D721Med (cell line): ENCODE results near the gene DCANP1.
A peak's percentile ranks its signal among the peaks of the same experiment; 100 is the strongest.

Source experiments
- DNase-seq: peaks from one replicate; pipeline ENCODE4 v3.0.0; 2011; ENCODE audit warnings: low spot score; ENCODE audit not compliant: insufficient read length
- FAIRE-seq: peaks from 2 replicates; lab custom pipeline; 2011; peaks lifted over from hg19 to GRCh38; lab: Jason Lieb, UNC
- TF ChIP-seq, protein P1 (sequence below): IDR thresholded peaks from 2 replicates; pipeline ENCODE4 v1.5.1; 2012; ENCODE audit warnings: mild to moderate bottlenecking, control low read depth; ENCODE audit not compliant: insufficient read depth; ENCODE audit errors: missing control alignments

DCANP1 gene

DNA sequence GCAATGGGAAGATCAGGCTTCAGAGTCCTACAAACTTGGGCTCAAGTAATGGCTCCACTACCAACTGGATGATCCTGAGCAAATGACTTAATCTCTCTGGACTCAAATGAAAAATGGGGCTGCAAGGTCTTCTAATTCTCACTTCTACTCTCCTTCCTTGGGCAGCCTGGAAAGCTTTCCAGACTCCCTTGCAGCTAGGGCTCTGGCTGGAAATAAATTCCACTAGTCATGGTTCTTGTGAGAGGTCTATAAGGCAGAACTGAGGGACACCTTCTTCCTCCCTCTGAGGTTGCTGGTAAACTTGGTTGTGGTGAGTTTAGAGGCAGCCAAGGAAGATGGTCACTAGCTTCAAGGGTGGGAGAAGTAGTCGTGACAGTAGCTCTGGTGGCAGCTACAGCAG is 18.6 kb downstream of the DCANP1 start:
- no peak for FAIRE-seq

DNA sequence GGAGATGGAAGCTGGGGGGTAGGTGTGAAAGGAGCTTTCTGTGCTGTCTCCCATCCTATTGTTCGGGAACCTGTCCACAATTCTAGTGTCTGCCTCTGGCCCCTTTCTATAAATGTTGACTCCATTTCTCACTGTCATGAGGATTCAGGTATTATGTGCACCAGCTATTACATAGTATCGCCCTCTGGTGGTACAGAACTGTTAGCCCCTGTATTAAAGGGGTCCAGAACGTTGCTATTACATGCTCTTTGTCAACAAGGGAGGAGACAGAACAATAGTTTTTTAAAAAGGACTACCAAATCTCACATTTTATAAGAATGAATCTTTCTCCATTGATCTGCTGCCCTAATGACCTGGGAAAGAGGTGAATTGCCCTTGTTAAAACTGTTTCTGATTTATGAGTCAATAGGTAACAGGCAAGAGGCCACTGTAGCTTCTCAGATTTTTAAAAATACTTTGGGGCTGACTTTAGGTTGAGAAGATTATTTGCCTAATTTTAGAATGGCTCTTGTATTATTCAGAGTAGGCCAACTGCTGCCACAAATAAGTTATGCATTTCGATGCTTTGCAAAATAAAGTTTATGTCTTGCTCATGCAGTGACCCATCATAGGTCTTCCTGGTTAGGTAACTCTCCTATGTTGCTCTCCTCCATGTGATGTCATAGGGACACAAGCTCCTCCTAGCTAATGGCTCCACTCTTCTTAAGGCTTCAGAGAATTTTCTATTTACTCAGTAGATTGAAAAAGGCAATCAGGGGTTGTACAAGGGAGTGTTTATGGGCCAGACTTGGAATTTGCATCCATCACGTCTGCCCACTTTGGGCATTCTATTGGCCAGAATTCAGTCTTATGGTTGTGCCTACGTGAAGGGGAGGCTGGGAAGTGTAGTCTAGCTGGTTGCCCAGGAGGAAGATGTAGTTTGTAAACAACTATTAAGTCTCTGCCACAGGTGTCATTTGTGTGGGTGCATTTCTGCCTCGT is 20.8 kb downstream of the DCANP1 start:
- DNase-seq: no peak
- peak; percentile 77 for FAIRE-seq
- TF ChIP-seq, protein P1, sequence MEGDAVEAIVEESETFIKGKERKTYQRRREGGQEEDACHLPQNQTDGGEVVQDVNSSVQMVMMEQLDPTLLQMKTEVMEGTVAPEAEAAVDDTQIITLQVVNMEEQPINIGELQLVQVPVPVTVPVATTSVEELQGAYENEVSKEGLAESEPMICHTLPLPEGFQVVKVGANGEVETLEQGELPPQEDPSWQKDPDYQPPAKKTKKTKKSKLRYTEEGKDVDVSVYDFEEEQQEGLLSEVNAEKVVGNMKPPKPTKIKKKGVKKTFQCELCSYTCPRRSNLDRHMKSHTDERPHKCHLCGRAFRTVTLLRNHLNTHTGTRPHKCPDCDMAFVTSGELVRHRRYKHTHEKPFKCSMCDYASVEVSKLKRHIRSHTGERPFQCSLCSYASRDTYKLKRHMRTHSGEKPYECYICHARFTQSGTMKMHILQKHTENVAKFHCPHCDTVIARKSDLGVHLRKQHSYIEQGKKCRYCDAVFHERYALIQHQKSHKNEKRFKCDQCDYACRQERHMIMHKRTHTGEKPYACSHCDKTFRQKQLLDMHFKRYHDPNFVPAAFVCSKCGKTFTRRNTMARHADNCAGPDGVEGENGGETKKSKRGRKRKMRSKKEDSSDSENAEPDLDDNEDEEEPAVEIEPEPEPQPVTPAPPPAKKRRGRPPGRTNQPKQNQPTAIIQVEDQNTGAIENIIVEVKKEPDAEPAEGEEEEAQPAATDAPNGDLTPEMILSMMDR: peak; percentile 79

More for the DNA sequence above, 18.6 kb downstream of the DCANP1 start:
- no peak for DNase-seq
- TF ChIP-seq, protein P1: no peak

DNA sequence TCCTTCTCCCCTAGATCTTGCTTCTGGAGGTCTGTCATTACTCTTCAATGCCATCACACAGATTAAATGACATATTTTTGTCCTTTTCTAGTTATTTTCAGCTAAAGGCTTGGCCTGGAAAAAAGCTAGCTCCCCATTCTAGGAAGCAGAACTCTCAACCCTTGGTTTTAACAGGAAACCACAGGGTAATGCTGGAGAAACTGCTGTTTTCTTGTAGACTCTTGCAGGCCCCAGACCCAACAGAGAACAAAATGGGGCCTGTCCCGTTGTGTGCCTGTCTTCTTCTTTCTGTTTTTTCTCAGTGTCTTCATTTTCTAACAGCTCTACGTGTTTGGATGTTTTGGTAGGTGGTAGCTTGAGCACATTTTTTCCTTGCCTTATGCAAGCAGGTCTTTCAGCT is 21.5 kb downstream of the DCANP1 start:
- TF ChIP-seq, protein P1: no peak
- FAIRE-seq (no peak), DNase-seq (no peak)

DNA sequence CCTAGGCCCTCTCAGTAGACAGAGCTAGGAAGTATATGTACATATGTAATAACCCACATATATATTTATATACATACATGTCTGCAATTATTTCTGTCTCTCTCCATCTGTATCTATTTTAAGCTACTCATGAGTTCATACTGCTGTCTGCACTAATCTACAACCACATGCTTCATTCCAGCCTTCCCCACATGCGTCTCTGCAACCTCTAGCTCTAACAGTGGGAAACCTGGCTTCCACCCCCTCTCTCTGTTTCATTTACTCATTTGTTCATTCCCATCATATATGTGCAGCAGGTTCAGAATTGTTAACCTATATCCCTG is 23.3 kb downstream of the DCANP1 start:
- no peak for DNase-seq
- no peak for FAIRE-seq
- TF ChIP-seq, protein P1: no peak

DNA sequence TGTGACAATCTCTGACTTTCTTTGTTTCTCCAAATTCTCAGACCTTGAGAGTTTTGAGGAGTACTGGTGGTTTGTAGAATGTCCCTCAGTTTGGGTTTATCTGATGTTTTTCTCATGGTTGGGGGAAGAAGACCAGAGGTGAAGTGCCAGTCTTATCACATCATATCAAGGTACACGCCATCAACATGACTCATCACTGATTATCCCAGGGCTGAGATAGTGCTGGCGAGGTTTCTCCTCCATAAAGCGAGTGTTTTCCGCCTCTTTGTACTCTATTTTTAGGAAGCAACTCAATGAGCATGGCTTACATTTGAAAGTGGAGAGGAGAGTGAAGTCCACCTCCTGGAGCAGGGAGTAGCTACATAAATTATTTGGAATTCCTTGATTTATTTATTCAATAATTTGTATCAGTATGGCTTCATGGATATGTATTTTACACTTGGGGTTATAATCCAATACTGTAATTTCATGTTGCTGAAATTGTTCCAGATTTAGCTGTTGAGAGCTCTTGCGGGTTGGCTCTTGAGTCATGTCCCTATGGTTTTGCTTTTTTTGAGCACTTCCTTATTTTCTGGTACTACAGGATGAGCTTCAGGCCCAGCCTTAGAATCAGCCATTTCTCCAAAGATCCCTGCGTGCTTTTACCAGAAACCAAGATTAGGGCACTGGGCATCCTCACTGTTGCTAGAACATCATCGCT is 23.9 kb downstream of the DCANP1 start:
- no peak for FAIRE-seq

DNA sequence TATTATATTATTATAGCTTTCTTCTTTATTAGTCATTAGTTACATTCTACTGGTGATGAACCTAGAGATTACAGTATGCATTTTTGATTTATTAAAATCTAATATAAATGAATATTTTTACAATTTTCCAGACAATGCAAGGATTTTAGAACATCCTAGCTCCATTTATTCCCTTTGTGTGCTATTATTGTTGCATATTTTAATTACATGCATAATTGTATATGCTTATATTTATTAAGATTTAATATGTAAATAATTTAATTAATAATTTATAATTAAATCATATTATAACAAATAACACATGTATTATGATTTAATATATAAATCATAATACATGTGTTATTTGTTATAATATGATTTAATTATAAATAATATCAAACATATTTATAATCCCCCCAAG is 24.7 kb downstream of the DCANP1 start:
- TF ChIP-seq, protein P1: no peak
- DNase-seq (no peak), FAIRE-seq (no peak)

More for the DNA sequence above, 23.9 kb downstream of the DCANP1 start:
- TF ChIP-seq, protein P1: no peak
- DNase-seq: no peak
